Karpas-422 (cell line): ENCODE data around the gene PARP3. TPM values are rescaled to one million over a fixed set of nuclear protein-coding genes. Genes with fewer than 3 reads are reported as not detected.

Experiments
- DNase-seq: peaks from one replicate; pipeline ENCODE4 v3.0.0-alpha.2; 2015
- H2AFZ ChIP-seq: fragments of 200-600 bp; sonication (generic); 2 replicates; pipeline ENCODE4 v1.6.1; 2014; ENCODE audit warnings: antibody characterized with exemption, low read length, mixed read lengths
- H3K27ac ChIP-seq: fragments of 200-600 bp; sonication (generic); 2 replicates; pipeline ENCODE4 v1.5.1; 2014; ENCODE audit warnings: mild to moderate bottlenecking, low read length, moderate library complexity
- H3K27me3 ChIP-seq: fragments of 200-600 bp; sonication (generic); 2 replicates; pipeline ENCODE4 v1.6.1; 2014; ENCODE audit warnings: low read length, mixed read lengths
- H3K36me3 ChIP-seq: fragments of 200-600 bp; sonication (generic); 2 replicates; pipeline ENCODE4 v1.6.1; 2014; ENCODE audit warnings: low read length, mixed read lengths; ENCODE audit not compliant: insufficient read depth
- H3K4me1 ChIP-seq: fragments of 200-600 bp; sonication (generic); 2 replicates; pipeline ENCODE4 v1.6.1; 2014; ENCODE audit warnings: mild to moderate bottlenecking, low read length, mixed read lengths
- H3K4me2 ChIP-seq: fragments of 200-600 bp; sonication (generic); 2 replicates; pipeline ENCODE4 v1.6.1; 2014; ENCODE audit warnings: low read length, low read depth, mild to moderate bottlenecking; ENCODE audit not compliant: poor library complexity, severe bottlenecking
- H3K4me3 ChIP-seq: fragments of 200-600 bp; sonication (generic); 2 replicates; pipeline ENCODE4 v1.5.1; 2014; ENCODE audit warnings: mild to moderate bottlenecking, antibody characterized with exemption, low read length, mixed read lengths
- H3K79me2 ChIP-seq: fragments of 200-600 bp; sonication (generic); 2 replicates; pipeline ENCODE4 v1.6.1; 2014; ENCODE audit warnings: mild to moderate bottlenecking, low read length, mixed read lengths
- H3K9ac ChIP-seq: fragments of 200-600 bp; sonication (generic); 2 replicates; pipeline ENCODE4 v1.6.0; 2014; ENCODE audit warnings: low read length
- H3K9me2 ChIP-seq: fragments of 200-600 bp; sonication (generic), shearing (Covaris generic); replicated peaks from 2 replicates; pipeline ENCODE4 v1.6.0; 2014; ENCODE audit warnings: mild to moderate bottlenecking, low read length, moderate library complexity; ENCODE audit not compliant: insufficient read depth
- H3K9me3 ChIP-seq: fragments of 300-700, 200-600 bp; sonication (generic); 2 replicates; pipeline ENCODE4 v1.6.1; 2014; ENCODE audit warnings: low read length, mixed read lengths
- H4K20me1 ChIP-seq: fragments of 200-600 bp; sonication (generic); 2 replicates; pipeline ENCODE4 v1.6.1; 2014; ENCODE audit warnings: mild to moderate bottlenecking, antibody characterized with exemption, low read length, low read depth; ENCODE audit not compliant: insufficient read depth
- total RNA-seq: library from RNA; depleted of rRNA; stranded (reverse); fragments of >200 nt; shearing (Covaris generic); gene quantifications from 2 replicates; pipeline ENCODE4 v1.2.3, GENCODE V29; 2014; ENCODE audit warnings: low replicate concordance

PARP3 gene
- total RNA-seq, 1 experiment from 2014 or later, result 29.1 TPM

- Histone ChIP-seq H3K27ac (no peak overlapping the region), H3K36me3 (no peaks in the 10 kb centered on the region; the same call in 1 of the 2 replicates), H3K9ac (no peak overlapping the region), H3K9me2 (no peaks in the 10 kb centered on the region), H3K79me2 (peaks cover 21% of the 10 kb centered on the region), H3K4me2 (no peak overlapping the region), H3K9me3 (no peaks in the 10 kb centered on the region), H4K20me1 (peaks cover 9% of the 10 kb centered on the region; the same call in 1 of the 2 replicates), H3K4me3 (no peak overlapping the region), H3K4me1 (peaks cover 29% of the 10 kb centered on the region), H3K27me3 (no peaks in the 10 kb centered on the region), H2AFZ (no peak overlapping the region)
- no peak for DNase-seq
These were observed 2.4 kb downstream of the PARP3 start for GRCh38 chr3:51944451-51945021.

- Histone ChIP-seq H3K9ac (no peak overlapping the region), H3K27me3 (no peaks in the 10 kb centered on the region), H2AFZ (no peak overlapping the region), H3K4me3 (no peak overlapping the region), H3K79me2 (peaks cover 14% of the 10 kb centered on the region), H3K4me2 (no peak overlapping the region), H3K27ac (no peak overlapping the region), H3K4me1 (peaks cover 22% of the 10 kb centered on the region), H3K9me2 (no peaks in the 10 kb centered on the region), H3K9me3 (no peaks in the 10 kb centered on the region), H4K20me1 (peaks cover 7% of the 10 kb centered on the region; the same call in 1 of the 2 replicates), H3K36me3 (no peaks in the 10 kb centered on the region)
- no peak for DNase-seq
These were observed 3.1 kb downstream of the PARP3 start for GRCh38 chr3:51945031-51945840.

- no peaks in the 10 kb centered on the region for H3K9me2 ChIP-seq
- H2AFZ ChIP-seq, result no peak overlapping the region
- H3K36me3 ChIP-seq, result no peaks in the 10 kb centered on the region
- H3K9me3 ChIP-seq, result no peaks in the 10 kb centered on the region
- H4K20me1 ChIP-seq, result no peaks in the 10 kb centered on the region
- H3K27ac ChIP-seq, result no peak overlapping the region
- no peak overlapping the region for H3K9ac ChIP-seq
- peaks cover 14% of the 10 kb centered on the region for H3K4me1 ChIP-seq
- no peak overlapping the region for H3K4me2 ChIP-seq
- no peak for DNase-seq
- no peaks in the 10 kb centered on the region for H3K27me3 ChIP-seq
- peaks cover 5% of the 10 kb centered on the region for H3K79me2 ChIP-seq
- no peak overlapping the region for H3K4me3 ChIP-seq
These were observed 4.0 kb downstream of the PARP3 start for GRCh38 chr3:51945926-51946705.

- Histone ChIP-seq H3K79me2 (no peaks in the 10 kb centered on the region), H3K9me2 (no peaks in the 10 kb centered on the region), H3K9me3 (no peaks in the 10 kb centered on the region), H3K9ac (no peak overlapping the region), H3K27ac (no peak overlapping the region), H3K4me3 (no peak overlapping the region), H3K27me3 (no peaks in the 10 kb centered on the region), H3K4me1 (peaks cover 14% of the 10 kb centered on the region), H4K20me1 (no peaks in the 10 kb centered on the region), H2AFZ (no peak overlapping the region), H3K4me2 (no peak overlapping the region), H3K36me3 (no peaks in the 10 kb centered on the region)
- DNase-seq, result no peak
These were observed 4.6 kb downstream of the PARP3 start for GRCh38 chr3:51946796-51947195.

GRCh38 chr3:51947215-51947900, 5.2 kb downstream of the PARP3 start:
- Histone ChIP-seq H3K79me2 (no peaks in the 10 kb centered on the region), H3K27me3 (no peaks in the 10 kb centered on the region), H3K36me3 (no peaks in the 10 kb centered on the region), H3K4me3 (no peak overlapping the region), H3K9me2 (no peaks in the 10 kb centered on the region), H3K4me2 (no peak overlapping the region), H3K4me1 (peaks cover 12% of the 10 kb centered on the region), H4K20me1 (no peaks in the 10 kb centered on the region), H3K9me3 (no peaks in the 10 kb centered on the region), H2AFZ (no peak overlapping the region), H3K9ac (no peak overlapping the region), H3K27ac (no peak overlapping the region)
- no peak for DNase-seq

GRCh38 chr3:51948016-51948580, 5.9 kb downstream of the PARP3 start:
- Histone ChIP-seq H3K4me2 (no peak overlapping the region), H3K36me3 (no peaks in the 10 kb centered on the region), H3K4me3 (no peak overlapping the region), H2AFZ (no peak overlapping the region), H3K27me3 (no peaks in the 10 kb centered on the region), H3K9me3 (no peaks in the 10 kb centered on the region), H4K20me1 (no peaks in the 10 kb centered on the region), H3K79me2 (no peaks in the 10 kb centered on the region), H3K9me2 (no peaks in the 10 kb centered on the region), H3K4me1 (peaks cover 5% of the 10 kb centered on the region), H3K27ac (no peak overlapping the region), H3K9ac (no peak overlapping the region)
- no peak for DNase-seq

- H3K9ac ChIP-seq, result no peak overlapping the region
- DNase-seq, result no peak
- no peaks in the 10 kb centered on the region for H3K36me3 ChIP-seq
- H3K4me2 ChIP-seq, result no peak overlapping the region
- no peaks in the 10 kb centered on the region for H3K27me3 ChIP-seq
- no peak overlapping the region for H3K27ac ChIP-seq
- no peak overlapping the region for H2AFZ ChIP-seq
- H4K20me1 ChIP-seq, result no peaks in the 10 kb centered on the region
- H3K9me2 ChIP-seq, result no peaks in the 10 kb centered on the region
- H3K4me3 ChIP-seq, result no peak overlapping the region
- no peaks in the 10 kb centered on the region for H3K9me3 ChIP-seq
- no peaks in the 10 kb centered on the region for H3K79me2 ChIP-seq
- H3K4me1 ChIP-seq, result no peaks in the 10 kb centered on the region
These were observed 7.0 kb downstream of the PARP3 start for GRCh38 chr3:51949121-51949520.
